Right atrium auricular region (tissue), 2 donors: ENCODE data around the gene BTBD7. TPM values are rescaled to one million over a fixed set of nuclear protein-coding genes. Genes with fewer than 3 reads are reported as not detected.
"Not testable (repeated sequence)": the region's sequence is repeated elsewhere in the genome, so short reads cannot be mapped to it uniquely, and the experiment has no call there.

Source experiments
- DNase-seq: peaks from one replicate; pipeline ENCODE4 v3.0.0-alpha.2; 2019; ENCODE audit warnings: low spot score
- H3K27ac ChIP-seq, 2 donors: fragments of 200-600 bp; sonication (generic); 1 replicate in 1 of 2; 2 replicates in 1 of 2; pipeline ENCODE4 v1.5.1; 2016 to 2019
- H3K27me3 ChIP-seq, 2 donors: fragments of 200-600 bp; sonication (generic); one replicate each; pipeline versions ENCODE4 v1.5.1 to v1.6.0; 2017 to 2019
- H3K36me3 ChIP-seq: fragments of 200-600 bp; sonication (generic); one replicate; pipeline ENCODE4 v1.5.1; 2016
- H3K4me1 ChIP-seq, 2 donors: fragments of 200-600 bp; sonication (generic); one replicate each; pipeline versions ENCODE4 v1.5.1 to v1.6.0; 2017 to 2019
- H3K4me3 ChIP-seq, 2 donors: fragments of 200-600 bp; sonication (generic); 1 replicate in 1 of 2; 2 replicates in 1 of 2; pipeline ENCODE4 v1.5.1; 2017 to 2019; ENCODE audit warnings: mild to moderate bottlenecking in 1 of 2, moderate library complexity in 1 of 2
- H3K9me3 ChIP-seq, 2 donors: fragments of 200-600 bp; sonication (generic); one replicate each; pipeline ENCODE4 v1.5.1; 2019
- total RNA-seq, 2 donors: library from RNA; depleted of rRNA; stranded (reverse); fragments of >200 nt; gene quantifications; one replicate each; pipeline ENCODE4 v1.1.0, GENCODE V29; 2016
- TF ChIP-seq, protein P1 (sequence below), 2 donors: fragments of 200-600 bp; sonication (generic); IDR thresholded peaks; one replicate each; pipeline ENCODE4 v1.5.1; 2019; ENCODE audit warnings: antibody characterized with exemption in 2 of 2

BTBD7 gene
- total RNA-seq, 2 donors from 2014 or later: 13.3 to 17.6 TPM

DNA sequence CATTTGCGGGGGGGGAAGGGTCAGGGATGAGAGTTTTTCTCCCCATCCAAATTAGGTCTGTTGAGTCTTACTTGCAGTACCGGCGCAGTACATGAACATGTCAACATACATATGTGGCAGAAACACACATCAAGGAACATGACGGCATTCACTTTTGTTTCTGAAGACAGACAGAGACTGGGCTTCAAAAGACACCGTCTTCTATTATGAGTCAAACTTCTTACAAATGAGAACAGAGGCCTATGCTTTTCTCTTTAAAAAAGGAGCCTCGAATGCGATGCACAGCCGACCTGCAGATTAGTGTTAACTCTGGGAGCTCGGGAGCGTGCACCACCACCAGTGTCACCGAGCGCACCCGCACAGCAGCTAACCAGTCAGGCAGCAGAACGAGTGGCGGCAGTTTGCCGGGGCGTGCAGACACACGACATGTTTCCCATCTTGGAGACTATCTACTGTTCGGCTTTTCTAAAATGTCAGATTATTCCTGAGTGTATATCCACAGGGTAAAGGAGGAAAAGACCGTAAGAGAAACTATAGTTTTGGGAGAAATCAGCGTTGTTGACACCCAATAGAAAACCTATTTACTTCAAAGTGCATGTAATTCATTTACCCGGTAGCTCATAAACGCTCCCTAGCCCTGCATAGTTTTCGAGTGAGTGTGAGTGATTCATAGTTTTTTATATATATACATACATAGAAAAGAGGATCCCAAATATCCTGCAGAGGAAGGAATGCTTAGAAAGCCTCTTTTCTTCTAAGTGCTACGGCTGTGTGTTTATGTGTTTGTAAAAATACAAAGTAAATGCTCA, 92.8 kb downstream of the BTBD7 start:
- H3K36me3 ChIP-seq: peaks cover 39% of the 10 kb centered on the region
- no peaks in the 10 kb centered on the region for H3K27me3 ChIP-seq
- no peaks in the 10 kb centered on the region for H3K9me3 ChIP-seq
- no peak overlapping the region for H3K4me3 ChIP-seq
- DNase-seq: no peak
- TF ChIP-seq, protein P1, sequence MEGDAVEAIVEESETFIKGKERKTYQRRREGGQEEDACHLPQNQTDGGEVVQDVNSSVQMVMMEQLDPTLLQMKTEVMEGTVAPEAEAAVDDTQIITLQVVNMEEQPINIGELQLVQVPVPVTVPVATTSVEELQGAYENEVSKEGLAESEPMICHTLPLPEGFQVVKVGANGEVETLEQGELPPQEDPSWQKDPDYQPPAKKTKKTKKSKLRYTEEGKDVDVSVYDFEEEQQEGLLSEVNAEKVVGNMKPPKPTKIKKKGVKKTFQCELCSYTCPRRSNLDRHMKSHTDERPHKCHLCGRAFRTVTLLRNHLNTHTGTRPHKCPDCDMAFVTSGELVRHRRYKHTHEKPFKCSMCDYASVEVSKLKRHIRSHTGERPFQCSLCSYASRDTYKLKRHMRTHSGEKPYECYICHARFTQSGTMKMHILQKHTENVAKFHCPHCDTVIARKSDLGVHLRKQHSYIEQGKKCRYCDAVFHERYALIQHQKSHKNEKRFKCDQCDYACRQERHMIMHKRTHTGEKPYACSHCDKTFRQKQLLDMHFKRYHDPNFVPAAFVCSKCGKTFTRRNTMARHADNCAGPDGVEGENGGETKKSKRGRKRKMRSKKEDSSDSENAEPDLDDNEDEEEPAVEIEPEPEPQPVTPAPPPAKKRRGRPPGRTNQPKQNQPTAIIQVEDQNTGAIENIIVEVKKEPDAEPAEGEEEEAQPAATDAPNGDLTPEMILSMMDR (IDR thresholded peaks at IDR 0.05): no peak
- no peaks in the 10 kb centered on the region for H3K4me1 ChIP-seq
- H3K27ac ChIP-seq: no peak overlapping the region

DNA sequence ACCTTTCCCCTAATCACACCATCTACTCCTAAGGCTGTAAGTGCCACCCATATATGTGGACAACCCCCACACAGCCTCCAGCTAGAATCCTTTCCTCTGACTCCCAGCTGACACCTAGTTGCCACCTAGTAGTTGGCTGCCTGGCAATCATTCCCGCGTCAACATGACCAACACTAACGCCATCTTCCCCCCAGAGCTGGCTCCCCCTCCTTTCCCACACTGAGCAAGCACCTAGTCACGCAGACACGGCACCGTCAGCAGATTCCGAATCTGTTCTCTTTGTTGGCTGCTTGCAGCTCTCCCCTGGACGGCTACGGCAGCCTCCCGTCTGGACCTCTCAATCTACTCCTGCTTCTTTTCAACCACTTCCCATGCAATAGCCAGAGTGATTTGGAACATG, 98.0 kb downstream of the BTBD7 start:
- DNase-seq: no peak
- TF ChIP-seq, protein P1 (IDR thresholded peaks at IDR 0.05): no peak

DNA sequence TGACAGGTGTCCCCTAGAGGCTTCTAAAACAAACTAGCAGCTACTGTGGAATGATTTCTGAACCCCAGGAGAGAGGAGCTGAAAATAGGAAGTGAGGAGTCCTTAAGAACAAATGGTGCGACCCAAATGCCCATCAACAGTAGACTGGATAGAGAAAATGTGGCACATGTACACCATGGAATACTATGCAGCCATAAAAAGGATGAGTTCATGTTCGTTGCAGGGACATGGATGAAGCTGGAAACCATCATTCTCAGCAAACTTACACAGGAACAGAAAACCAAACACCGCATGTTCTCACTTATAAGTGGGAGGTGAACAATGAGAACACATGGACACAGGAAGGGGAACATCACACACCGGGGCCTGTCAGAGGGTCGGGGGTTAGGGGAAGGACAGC, 99.8 kb downstream of the BTBD7 start:
- H3K36me3 ChIP-seq, DNase-seq, H3K27me3 ChIP-seq, H3K27ac ChIP-seq, H3K9me3 ChIP-seq, H3K4me3 ChIP-seq, H3K4me1 ChIP-seq: not testable (repeated sequence)

More for the DNA sequence above, 98.0 kb downstream of the BTBD7 start:
- Histone ChIP-seq H3K36me3 (no peaks in the 10 kb centered on the region), H3K9me3 (no peaks in the 10 kb centered on the region), H3K4me3 (no peak overlapping the region), H3K27ac (no peak overlapping the region), H3K4me1 (peaks cover 0 to 10% of the 10 kb centered on the region in 2 donors), H3K27me3 (no peaks in the 10 kb centered on the region)

DNA sequence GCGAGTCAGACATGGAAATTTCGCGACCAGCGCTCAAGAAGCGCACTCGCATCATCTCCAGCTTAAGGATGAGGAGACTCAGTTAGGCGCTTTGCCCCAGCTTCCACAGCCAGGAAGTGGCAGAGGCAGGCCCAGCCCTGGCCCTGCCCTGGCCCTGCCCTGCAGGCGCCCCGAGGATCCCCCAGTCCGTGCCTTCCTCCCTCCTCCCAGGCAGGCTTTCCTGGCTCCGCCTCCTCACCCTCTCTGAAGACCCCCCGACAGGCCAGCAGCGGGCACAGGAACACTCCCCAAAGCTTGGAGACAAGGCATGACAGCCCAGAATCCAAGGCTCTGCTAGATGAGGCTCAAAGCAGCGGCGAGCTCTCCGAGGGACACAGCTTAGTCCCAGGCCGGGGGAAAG, 100.7 kb downstream of the BTBD7 start:
- Histone ChIP-seq H3K4me3 (no peak overlapping the region), H3K36me3 (peaks cover 16% of the 10 kb centered on the region), H3K4me1 (peaks cover 0 to 10% of the 10 kb centered on the region in 2 donors), H3K9me3 (no peaks in the 10 kb centered on the region), H3K27me3 (no peaks in the 10 kb centered on the region), H3K27ac (no peak overlapping the region)
- no peak for DNase-seq
- TF ChIP-seq, protein P1 (IDR thresholded peaks at IDR 0.05): no peak

DNA sequence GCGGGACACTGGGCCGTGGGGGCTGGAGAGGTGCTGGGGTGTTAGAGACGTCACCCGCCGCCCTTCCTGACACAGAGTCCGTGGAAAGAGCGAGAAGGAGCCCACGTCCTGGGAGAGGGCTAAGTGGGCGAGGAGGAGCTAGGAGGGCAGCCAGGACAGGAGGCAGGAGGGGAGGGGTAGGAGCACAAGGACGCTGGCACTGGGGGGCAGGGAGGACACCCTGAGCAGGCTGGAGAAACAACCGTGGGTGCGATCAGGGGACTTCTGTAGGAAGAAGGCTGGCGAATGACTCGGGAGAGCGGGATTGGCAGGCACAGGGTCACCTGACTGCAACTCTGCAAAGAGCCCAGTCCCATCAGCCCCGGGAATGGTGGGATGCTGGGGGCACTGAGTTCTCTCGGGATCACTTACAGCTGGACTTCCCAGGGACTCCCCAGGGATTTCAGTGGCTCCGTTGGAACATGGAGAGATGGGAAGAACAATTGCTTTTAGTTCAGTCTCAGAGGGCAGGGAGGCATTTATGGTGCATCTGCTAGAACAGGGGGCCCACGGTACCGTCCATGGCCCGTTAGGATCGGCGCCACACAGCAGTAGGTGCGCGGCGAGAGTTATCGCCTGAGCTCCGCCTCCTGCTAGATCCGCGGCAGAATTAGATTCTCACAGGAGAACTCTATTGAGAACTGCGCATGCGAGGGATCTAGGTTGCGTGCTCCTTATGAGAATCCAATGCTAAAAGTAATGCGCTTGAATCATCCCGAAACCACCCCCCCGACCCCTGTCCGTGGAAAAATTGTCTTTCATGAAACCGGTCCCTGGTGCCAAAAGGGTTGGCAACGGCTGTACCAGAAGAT, 101.5 kb downstream of the BTBD7 start:
- no peak for DNase-seq
- H3K4me3 ChIP-seq: peak overlapping the region; percentile 27 to 44
- no peaks in the 10 kb centered on the region for H3K9me3 ChIP-seq
- H3K27ac ChIP-seq: no peak overlapping the region
- TF ChIP-seq, protein P1 (IDR thresholded peaks at IDR 0.05): no peak
- peaks cover 0 to 10% of the 10 kb centered on the region in 2 donors for H3K4me1 ChIP-seq
- H3K27me3 ChIP-seq: no peaks in the 10 kb centered on the region
- peaks cover 20% of the 10 kb centered on the region for H3K36me3 ChIP-seq

DNA sequence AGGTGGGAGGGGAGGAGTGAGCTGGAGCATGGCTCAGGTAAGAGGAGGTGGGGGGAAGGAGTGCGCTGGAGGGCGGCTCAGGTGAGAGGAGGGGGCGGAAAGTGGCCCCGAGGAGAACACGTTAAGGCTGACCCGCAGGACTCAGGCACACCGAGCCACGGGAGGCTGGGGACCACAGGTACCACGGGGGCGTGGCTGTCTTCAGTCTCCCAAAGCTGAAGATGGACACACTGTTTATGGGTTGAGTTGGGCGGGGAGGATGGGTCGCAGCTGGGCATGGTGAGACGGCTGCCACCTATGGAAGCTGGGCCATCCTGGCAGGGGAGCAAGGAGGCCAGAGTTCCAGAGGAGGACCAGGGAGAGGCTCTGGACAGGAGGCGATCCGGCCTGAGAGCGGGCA, 102.3 kb downstream of the BTBD7 start:
- no peak overlapping the region for H3K4me3 ChIP-seq
- no peaks in the 10 kb centered on the region for H3K9me3 ChIP-seq
- no peaks in the 10 kb centered on the region for H3K27me3 ChIP-seq
- H3K27ac ChIP-seq: no peak overlapping the region
- no peak for DNase-seq
- peaks cover 0 to 10% of the 10 kb centered on the region in 2 donors for H3K4me1 ChIP-seq
- TF ChIP-seq, protein P1 (IDR thresholded peaks at IDR 0.05): no peak
- peaks cover 28% of the 10 kb centered on the region for H3K36me3 ChIP-seq
